ENCODE results near the gene TANGO6. TPM values are rescaled to one million over a fixed set of nuclear protein-coding genes. Genes with fewer than 3 reads are reported as not detected.

Gene TANGO6
- total RNA-seq, 2 experiments from 2014 or later: 17.1 to 18.1 TPM

DNA sequence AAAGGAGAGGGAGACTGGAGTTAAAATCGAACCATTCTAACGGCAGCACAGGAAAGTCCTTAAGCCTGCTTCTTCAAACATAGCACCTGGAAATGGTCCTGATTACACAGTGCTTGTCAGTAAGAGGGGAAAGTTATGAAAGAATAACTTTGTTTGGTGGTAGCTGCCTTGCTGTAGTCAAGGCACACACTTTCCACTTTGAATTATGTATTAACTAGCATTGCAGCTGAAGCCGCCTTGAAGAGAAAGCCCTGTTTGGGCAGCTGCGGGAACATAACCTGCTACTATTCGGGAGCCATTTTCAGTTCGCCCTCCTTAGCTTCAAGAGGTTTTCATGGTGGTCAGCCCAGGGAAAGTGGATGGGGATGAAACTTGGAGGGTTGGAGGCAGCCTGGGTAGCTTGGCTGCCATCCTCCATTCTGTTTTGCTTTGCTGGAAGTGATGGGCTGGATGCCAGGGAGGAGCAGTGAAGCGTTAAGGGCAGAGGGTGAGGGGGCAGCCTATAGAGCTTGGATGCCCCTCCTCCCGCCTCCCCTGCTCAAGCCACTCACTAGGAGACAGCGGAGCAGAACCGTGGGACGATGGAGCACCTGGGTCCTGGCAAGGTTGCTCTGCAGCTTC, 256.9 kb downstream of the TANGO6 start:
- peaks cover 1% of the 10 kb centered on the region for H3K4me1 Mint-ChIP-seq (ENCODE audit: low read depth)
- peaks cover 19% of the 10 kb centered on the region for H3K27me3 Mint-ChIP-seq
- H3K9me3 ChIP-seq (ENCODE audit: control insufficient read depth in 1 of 2, insufficient read depth in 1 of 2, low read length in 2 of 2): no peaks in the 10 kb centered on the region
- ChIA-PET CTCF (no interaction called here), POLR2A (no interaction called here)
- H3K4me3 ChIP-seq (ENCODE audit: low read length): no peak overlapping the region
- H3K27ac Mint-ChIP-seq: no peak overlapping the region
- H3K4me3 Mint-ChIP-seq: no peak overlapping the region
- H3K4me1 ChIP-seq (ENCODE audit: insufficient read depth, low read length): peaks cover 1% of the 10 kb centered on the region
- TF ChIP-seq, protein P1, sequence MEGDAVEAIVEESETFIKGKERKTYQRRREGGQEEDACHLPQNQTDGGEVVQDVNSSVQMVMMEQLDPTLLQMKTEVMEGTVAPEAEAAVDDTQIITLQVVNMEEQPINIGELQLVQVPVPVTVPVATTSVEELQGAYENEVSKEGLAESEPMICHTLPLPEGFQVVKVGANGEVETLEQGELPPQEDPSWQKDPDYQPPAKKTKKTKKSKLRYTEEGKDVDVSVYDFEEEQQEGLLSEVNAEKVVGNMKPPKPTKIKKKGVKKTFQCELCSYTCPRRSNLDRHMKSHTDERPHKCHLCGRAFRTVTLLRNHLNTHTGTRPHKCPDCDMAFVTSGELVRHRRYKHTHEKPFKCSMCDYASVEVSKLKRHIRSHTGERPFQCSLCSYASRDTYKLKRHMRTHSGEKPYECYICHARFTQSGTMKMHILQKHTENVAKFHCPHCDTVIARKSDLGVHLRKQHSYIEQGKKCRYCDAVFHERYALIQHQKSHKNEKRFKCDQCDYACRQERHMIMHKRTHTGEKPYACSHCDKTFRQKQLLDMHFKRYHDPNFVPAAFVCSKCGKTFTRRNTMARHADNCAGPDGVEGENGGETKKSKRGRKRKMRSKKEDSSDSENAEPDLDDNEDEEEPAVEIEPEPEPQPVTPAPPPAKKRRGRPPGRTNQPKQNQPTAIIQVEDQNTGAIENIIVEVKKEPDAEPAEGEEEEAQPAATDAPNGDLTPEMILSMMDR (IDR thresholded peaks at IDR 0.05): no peak
- H3K27ac ChIP-seq (ENCODE audit: low read depth in 1 of 2, low read length in 2 of 2): no peak overlapping the region
- H3K36me3 Mint-ChIP-seq (ENCODE audit: low read depth): no peaks in the 10 kb centered on the region
- no peaks in the 10 kb centered on the region for H3K36me3 ChIP-seq (ENCODE audit: insufficient read depth, low read length)
- no peaks in the 10 kb centered on the region for H3K9me3 Mint-ChIP-seq
- DNase-seq (no peak), ATAC-seq (ENCODE audit: poor library complexity) (no peak)
- peaks cover 7 to 8% of the 10 kb centered on the region in 2 experiments for H3K27me3 ChIP-seq (ENCODE audit: control insufficient read depth in 1 of 2, insufficient read depth in 2 of 2, low read length in 2 of 2)
- intact Hi-C loops (cut with DNase I, micrococcal nuclease): no loop called here

DNA sequence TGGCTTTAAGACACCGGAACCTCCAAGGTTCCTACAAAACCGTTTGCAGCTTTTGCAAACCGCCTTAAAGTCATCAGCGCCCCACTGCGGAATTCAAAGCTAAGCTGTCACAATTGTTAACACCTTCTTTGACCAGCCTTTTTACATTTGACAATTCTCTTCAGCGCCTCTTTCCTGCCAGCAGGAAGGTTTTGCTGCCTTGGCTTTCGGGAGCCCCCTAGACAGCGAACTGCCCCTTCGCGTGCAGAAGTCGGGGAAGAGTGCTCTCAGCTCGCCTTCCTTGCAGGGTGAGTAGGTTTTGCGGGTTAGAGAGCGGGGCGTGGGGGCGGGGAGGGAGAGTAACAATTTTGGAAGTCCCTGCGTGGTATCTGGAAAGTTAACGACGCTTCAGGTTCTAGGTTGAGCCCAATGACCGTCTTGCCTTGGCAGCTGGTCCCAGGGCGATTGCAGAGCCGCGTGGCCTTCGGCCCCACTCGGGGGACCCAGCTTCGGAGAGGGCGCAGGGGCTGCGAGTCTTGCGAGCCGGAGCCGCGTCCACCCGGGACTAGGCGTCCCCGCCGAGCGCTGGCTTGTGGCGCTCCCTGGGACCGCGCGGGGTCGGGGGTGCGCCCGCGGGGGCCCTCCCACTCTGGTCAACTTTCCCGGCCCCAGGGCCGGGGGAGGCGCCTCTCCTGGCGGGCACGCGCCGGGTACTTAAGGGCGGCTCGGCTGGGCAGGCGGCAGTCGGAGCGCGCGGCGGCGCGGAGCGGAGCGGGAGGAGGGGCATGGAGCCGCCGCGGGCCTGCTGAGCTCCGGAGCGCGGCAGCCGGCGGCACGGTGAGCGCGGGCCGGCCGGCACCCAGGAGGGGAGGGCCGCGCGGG, 262.4 kb downstream of the TANGO6 start, which contains the start of gene HAS3:
Gene HAS3, plus strand, starts transcription at position 153 of the 861 bp plus-strand sequence. CDS start 3,743 bp downstream, outside the sequence.
- Histone ChIP-seq H3K27ac (ENCODE audit: low read depth in 1 of 2, low read length in 2 of 2) (no peak within 1 kb of the TSS), H3K9me3 (ENCODE audit: control insufficient read depth in 1 of 2, insufficient read depth in 1 of 2, low read length in 2 of 2) (peaks cover 0 to 9% of the 10 kb centered on the region in 2 experiments), H3K36me3 (ENCODE audit: insufficient read depth, low read length) (peaks cover 8% of the 10 kb centered on the region), H3K4me1 (ENCODE audit: insufficient read depth, low read length) (peaks cover 28% of the 10 kb centered on the region), H3K4me3 (ENCODE audit: low read length) (peak within 1 kb of the TSS; percentile 32), H3K27me3 (ENCODE audit: control insufficient read depth in 1 of 2, insufficient read depth in 2 of 2, low read length in 2 of 2) (peaks cover 40 to 43% of the 10 kb centered on the region in 2 experiments)
- Mint-ChIP-seq H3K4me1 (ENCODE audit: low read depth) (peaks cover 22% of the 10 kb centered on the region), H3K9me3 (no peaks in the 10 kb centered on the region), H3K36me3 (ENCODE audit: low read depth) (peaks cover 22% of the 10 kb centered on the region), H3K4me3 (peak within 1 kb of the TSS; percentile 95), H3K27me3 (peaks cover 54% of the 10 kb centered on the region), H3K27ac (no peak within 1 kb of the TSS)
- DNase-seq (peak in 5 of 14 experiments; percentile 10 to 54 (median 14)), ATAC-seq (ENCODE audit: poor library complexity) (peak; percentile 71)
- CTCF ChIA-PET: no interaction called here
- POLR2A ChIA-PET: interaction anchor here (1.4 kb wide), 1 partner anchor 15 kb away, joined by 3 read pairs; no protein-coding TSS in a partner anchor
- intact Hi-C loops (cut with DNase I, micrococcal nuclease): no loop called here
- TF ChIP-seq, protein P1 (IDR thresholded peaks at IDR 0.05): no peak

DNA sequence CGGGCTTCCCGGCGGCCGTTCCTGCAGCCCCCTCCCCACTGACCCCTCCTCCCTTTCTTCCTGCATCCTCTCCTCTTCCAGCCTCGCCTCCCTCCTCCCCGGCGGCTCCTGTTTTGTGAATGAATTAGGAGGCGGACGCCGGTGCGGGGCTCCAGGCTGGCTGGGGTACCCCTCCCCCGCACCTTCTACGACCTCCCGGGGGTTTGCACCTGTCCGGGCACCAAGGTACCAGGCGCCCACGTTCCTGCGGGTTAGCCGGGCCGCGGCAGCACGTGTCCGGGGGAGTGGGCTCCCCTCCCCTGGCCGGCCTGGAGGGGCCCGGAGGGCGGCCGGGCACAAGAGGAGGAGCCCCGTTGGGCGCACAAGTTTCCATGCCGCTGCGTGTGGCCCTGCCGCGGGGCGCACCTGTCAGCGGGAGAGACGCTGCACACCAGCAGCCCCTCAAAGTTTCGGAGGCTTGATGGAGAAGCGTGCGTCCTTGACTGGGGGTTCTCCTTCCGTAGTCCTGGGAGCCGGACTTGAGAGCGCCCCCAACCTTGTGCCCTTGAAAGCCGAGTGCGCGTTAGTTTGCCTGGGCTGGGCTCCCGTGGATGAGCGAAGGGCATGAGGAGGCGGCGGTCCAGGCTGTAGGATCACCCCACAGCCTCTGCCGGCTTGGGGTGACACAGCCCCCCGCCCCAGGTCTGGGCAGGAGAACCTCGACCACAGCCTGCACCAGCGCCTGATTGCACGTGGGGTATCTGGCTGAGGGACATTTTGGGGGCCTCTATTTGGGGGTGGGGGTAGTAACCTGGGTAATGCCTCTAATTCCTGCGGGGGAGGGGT, 263.4 kb downstream of the TANGO6 start:
- CTCF ChIA-PET: no interaction called here

More for the DNA sequence above, 263.4 kb downstream of the TANGO6 start:
- Mint-ChIP-seq H3K9me3 (no peaks in the 10 kb centered on the region), H3K4me3 (peak overlapping the region; percentile 69), H3K27ac (no peak overlapping the region), H3K4me1 (ENCODE audit: low read depth) (peaks cover 22% of the 10 kb centered on the region), H3K27me3 (peaks cover 54% of the 10 kb centered on the region), H3K36me3 (ENCODE audit: low read depth) (peaks cover 24% of the 10 kb centered on the region)
- Histone ChIP-seq H3K27ac (ENCODE audit: low read depth in 1 of 2, low read length in 2 of 2) (no peak overlapping the region), H3K36me3 (ENCODE audit: insufficient read depth, low read length) (peaks cover 8% of the 10 kb centered on the region), H3K4me3 (ENCODE audit: low read length) (peak overlapping the region; percentile 20), H3K4me1 (ENCODE audit: insufficient read depth, low read length) (peaks cover 28% of the 10 kb centered on the region), H3K9me3 (ENCODE audit: control insufficient read depth in 1 of 2, insufficient read depth in 1 of 2, low read length in 2 of 2) (peaks cover 0 to 9% of the 10 kb centered on the region in 2 experiments), H3K27me3 (ENCODE audit: control insufficient read depth in 1 of 2, insufficient read depth in 2 of 2, low read length in 2 of 2) (peaks cover 43% of the 10 kb centered on the region in 2 experiments)
- POLR2A ChIA-PET: no interaction called here
- DNase-seq: no peak
- TF ChIP-seq, protein P1 (IDR thresholded peaks at IDR 0.05): no peak
- ATAC-seq (ENCODE audit: poor library complexity): no peak
- intact Hi-C loops (cut with DNase I, micrococcal nuclease): no loop called here
